GM12874 (cell line): ENCODE measurements around the gene HHIPL1.

Source experiments
- TF ChIP-seq, protein P1 (sequence below): IDR thresholded peaks from 2 replicates; pipeline ENCODE4 v1.5.1; 2011; ENCODE audit warnings: low read depth, mild to moderate bottlenecking, control low read depth, low read length, moderate library complexity; ENCODE audit not compliant: insufficient read depth

The HHIPL1 gene

DNA sequence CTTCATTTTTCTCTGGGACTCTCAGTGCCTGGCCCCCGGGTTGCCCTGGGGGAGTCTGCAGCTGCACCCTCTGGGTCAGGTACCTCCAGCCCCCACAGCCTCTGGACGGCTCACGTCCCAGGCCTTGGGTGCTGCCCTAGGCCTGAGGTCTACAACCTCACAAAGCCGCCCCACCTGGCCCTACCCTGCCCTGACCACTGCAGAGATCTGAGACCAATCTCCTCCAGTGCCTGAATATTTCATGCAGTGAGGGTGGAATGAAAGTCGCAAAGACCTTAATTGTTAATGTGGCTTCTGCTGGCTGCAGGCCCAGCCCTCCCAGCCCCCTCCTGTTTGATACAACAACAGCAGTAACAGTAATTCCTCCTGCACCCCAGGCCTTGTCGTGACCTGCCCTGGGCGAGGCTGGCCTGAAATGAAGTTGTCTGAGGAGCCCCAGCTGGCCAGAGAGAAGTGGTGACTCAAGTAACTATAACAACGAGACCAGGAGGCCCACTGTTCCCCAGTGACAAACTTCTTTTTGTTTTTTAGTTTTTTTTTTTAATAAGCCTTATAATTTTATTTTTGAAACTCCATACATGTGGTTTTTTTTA, 32.1 kb upstream of the HHIPL1 start:
- TF ChIP-seq, protein P1, sequence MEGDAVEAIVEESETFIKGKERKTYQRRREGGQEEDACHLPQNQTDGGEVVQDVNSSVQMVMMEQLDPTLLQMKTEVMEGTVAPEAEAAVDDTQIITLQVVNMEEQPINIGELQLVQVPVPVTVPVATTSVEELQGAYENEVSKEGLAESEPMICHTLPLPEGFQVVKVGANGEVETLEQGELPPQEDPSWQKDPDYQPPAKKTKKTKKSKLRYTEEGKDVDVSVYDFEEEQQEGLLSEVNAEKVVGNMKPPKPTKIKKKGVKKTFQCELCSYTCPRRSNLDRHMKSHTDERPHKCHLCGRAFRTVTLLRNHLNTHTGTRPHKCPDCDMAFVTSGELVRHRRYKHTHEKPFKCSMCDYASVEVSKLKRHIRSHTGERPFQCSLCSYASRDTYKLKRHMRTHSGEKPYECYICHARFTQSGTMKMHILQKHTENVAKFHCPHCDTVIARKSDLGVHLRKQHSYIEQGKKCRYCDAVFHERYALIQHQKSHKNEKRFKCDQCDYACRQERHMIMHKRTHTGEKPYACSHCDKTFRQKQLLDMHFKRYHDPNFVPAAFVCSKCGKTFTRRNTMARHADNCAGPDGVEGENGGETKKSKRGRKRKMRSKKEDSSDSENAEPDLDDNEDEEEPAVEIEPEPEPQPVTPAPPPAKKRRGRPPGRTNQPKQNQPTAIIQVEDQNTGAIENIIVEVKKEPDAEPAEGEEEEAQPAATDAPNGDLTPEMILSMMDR = no peak

DNA sequence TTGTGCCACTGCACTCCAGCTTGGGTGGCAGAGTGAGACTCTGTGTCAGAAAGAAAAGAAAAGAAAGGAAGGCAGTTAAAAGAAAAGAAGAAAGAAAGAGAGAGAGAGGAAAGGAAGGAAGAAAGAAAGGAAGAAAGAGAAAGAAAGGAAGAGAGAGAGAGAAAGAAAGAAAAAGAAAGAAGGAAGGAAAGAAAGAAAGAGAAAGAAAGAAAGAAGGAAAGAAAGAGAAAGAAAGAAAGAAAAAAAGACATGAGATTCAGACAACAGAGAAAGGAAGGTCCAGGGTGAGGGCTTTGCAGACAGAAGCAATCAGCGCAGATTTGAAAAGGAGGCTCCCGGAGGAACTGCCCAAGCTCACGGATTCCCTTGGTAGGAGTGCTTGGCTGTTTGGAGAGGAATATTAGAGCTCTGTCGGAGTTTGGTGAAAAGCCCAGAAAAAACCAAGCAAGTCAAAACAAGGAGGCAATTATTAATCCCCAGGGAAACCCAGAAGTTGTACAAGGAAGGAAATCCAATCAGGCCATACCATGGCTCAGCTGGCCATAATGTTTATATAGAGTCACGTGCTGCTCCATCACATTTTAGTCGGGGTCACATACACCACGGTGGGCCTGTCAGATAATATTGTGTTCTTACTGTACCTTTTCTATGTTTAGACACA, 29.3 kb upstream of the HHIPL1 start:
- TF ChIP-seq, protein P1 = no peak

DNA sequence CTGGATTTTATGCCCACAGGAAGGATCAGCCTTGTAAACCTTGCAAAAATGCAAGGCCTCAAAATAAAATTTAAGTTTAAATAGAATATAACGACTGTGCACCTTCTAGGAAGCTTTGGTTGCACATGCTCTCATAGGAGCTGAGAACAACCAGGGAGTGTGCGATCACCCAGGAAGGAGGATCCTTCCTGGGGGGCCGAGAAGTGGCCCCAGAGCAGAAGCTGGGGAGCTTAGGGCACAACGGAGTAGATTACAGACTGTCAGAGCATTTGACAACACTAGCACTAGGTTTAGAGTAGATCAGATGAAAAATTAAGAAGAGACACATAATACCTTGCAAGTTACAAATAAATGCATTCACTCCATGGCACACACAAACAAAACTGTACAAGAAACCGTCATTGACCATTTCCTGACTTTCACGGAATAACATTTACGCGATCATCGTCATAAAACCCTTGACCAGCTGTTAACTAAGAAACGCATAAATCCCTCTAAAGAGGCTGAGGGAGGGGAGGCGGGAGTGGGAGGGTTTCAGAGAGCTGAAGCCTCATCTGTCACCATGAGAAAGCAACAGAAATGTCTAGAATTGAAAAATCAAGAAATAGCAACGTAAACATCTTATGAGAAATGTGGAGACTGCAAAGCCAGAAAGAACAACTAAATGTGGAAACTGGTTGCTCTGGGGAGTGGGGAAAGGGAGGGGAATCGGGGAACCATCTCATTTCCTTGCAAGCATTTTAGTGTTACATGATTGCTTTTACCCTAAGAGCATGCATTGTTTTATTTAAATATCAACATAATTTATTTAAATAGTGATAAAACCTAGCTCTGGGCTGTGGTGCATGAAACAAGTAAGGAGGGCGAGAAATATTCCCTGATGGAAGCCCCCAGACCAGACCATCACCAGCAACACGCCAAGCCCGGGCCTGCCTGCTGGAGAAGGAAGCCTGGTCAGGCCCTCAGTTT, 27.8 kb upstream of the HHIPL1 start:
- TF ChIP-seq, protein P1 = no peak

DNA sequence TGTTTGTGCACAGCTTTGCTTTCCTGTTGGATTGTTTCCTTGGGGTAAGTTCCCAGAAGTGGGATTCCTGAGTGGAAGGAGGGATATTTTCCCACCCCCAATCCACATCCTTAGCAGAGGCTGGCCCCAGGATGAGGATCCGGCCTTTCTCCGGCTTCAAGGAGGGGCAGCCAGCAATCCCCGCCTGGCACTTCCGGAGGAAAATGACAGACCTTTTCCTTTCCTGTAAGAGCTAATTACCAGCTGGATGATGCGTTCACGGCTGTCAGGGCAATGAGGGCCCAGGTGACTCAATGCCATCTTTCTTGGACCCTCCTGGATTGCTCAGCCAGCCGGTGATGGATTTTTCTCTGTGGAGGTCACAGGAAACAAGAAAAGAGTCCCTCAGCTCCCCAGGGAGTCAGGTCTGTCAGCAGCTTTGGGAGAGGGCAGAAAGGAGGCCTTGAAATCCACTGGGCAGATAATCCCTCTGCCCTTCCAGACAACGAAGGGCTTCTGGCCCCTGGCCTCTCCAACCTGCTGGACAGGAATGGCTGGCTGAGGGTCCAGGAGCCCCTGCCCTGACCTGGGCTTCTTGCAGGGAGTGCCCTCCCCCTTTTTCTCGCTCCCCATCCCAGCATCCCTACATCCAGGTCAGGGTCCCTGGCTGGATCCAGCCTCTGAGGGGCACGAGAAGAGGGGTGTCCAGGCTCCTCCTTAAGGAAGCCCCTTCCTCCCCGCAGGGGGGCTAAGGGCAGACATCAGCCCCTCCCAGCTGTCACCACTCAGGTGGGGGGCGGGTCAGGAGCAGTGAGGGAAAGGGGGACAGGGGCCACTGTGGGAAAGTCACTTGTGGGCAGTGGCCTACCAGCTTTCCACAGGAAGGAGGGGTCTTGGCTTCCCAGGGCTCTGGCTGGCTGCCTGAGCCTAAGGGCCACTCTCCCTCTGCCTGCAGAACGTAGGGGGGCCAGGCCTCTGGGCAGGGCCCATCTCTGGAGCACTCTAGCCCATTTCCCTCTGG, 24.8 kb upstream of the HHIPL1 start:
- TF ChIP-seq, protein P1 = no peak

DNA sequence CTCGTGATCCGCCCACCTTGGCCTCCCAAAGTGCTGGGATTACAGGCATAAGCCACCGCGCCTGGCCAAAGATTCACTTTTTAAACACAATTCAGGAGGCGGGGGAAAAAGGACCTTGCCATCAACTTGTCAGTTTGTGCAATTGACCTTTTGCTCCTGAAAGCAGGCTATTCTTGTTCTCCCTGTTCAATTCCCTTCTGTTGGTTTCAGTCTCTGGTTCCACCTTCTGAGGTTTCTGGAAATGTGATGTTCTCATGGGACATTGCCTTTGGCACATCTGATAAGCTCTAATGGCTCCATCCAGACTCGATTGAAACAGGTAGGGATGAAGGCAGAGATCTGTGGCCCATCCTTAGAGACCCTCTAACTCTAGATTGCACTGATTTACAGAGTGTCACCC, 23.0 kb upstream of the HHIPL1 start:
- TF ChIP-seq, protein P1 = no peak

DNA sequence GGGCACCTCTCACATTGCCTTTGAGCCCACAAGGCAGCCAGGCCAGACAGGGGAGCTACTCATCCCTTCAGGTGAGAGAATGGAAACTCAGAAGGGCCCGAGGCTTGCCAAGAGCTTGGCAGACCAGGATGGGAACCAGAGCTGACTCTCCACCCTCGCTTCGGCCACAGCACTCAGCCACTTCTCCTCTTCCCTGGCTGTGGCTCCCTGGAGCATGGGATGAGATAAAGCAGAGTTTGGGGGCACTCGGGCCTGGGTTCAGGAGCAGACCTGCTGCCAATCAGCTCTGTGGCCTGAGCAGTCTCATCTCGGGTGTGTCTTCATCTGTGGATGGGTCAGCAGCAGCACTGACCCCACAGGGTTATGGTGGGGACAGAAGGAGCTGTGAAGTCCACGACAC, 20.9 kb upstream of the HHIPL1 start:
- TF ChIP-seq, protein P1 = no peak
